ENCODE measurements around the gene PEAK3.

DNA sequence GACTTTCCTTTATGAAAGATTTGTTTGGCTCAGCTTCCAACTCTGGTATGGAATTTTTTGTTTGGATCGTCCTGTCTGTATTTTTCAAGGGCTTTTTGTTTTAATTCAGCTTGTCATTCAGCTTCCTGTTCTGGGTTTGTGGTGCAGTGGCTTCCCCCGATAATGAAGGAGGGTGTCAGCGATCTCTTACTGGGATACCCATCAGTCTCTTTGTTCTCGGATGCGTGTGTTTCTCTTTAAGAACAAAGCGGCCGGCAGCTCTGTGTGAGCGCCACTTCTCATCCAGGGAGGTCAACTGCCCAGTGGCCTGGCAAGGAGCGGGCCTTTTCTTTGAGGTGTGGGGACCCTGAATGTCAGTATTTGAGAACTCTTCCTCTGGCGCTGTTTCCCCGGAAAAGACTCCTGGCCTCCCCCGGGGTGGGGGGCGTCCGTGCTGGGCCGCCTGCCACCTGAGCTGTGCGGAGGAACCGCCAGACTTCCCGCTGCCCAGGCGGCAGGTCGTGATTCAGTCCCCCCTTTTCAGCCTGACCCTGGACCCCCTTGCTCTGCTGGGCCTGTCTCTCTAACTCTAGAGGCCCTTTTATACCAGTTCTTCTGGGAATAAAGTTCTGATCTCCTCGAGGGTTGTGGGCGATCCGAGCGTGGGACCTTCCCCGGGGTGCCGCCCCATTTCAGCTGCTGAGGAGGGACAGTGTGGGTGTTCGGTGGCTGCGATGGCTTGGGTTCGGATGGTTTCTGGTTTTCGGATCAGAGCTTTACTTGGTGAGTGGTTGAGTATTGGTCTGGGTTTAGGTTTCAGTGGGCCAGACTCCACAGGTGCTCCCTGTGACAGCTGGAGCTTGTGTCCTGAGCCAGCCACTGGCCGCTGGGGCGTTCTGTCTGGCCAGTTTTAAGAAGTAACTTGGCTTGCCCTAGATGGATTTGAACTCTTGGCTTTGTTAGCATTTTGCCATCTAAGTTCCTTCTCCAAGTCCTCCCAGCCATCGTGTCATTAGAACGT, 41.9 kb downstream of the PEAK3 start:
- TF ChIP-seq, protein P1, sequence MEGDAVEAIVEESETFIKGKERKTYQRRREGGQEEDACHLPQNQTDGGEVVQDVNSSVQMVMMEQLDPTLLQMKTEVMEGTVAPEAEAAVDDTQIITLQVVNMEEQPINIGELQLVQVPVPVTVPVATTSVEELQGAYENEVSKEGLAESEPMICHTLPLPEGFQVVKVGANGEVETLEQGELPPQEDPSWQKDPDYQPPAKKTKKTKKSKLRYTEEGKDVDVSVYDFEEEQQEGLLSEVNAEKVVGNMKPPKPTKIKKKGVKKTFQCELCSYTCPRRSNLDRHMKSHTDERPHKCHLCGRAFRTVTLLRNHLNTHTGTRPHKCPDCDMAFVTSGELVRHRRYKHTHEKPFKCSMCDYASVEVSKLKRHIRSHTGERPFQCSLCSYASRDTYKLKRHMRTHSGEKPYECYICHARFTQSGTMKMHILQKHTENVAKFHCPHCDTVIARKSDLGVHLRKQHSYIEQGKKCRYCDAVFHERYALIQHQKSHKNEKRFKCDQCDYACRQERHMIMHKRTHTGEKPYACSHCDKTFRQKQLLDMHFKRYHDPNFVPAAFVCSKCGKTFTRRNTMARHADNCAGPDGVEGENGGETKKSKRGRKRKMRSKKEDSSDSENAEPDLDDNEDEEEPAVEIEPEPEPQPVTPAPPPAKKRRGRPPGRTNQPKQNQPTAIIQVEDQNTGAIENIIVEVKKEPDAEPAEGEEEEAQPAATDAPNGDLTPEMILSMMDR (IDR thresholded peaks at IDR 0.05): no peak
- TF ChIP-seq POLR2AphosphoS5 (IDR thresholded peaks at IDR 0.05): no peak

Data from breast epithelium (tissue), 3 donors.